HepG2 (cell line): Measurements from ENCODE around the gene RPTOR. TPM values are rescaled to one million over a fixed set of nuclear protein-coding genes. Genes with fewer than 3 reads are reported as not detected.

Source experiments
- ATAC-seq: fragments of 200-7000 bp; cut with Tn5 transposase; 3 replicates; pipeline ENCODE4 v1.9.1; 2020; ENCODE audit warnings: mild to moderate bottlenecking, moderate library complexity
- BruUV-seq: library from RNA; stranded (reverse); fragments of 400-500 nt; replicated peaks from 2 replicates; lab custom pipeline; 2021; lab: Mats Ljungman, UMichigan
- CTCF ChIA-PET: fragments of 300-600 bp; formaldehyde crosslinking; extraction: SDS; loops from one replicate; lab custom pipeline; 2021; ENCODE audit warnings: low total read pairs, inconsistent platforms, low intra/inter-chr PET ratio; lab: Yijun Ruan, JAX
- POLR2A ChIA-PET: fragments of 350-600 bp; sonication (Branson Sonifier 250); formaldehyde crosslinking; loops from one replicate; lab custom pipeline; 2020; ENCODE audit warnings: antibody characterized with exemption, inconsistent platforms; lab: Yijun Ruan, JAX
- DNase-seq: peaks from one replicate; pipeline ENCODE4 v3.0.0-alpha.2; 2015; ENCODE audit warnings: low spot score
- FAIRE-seq: peaks from 3 replicates; lab custom pipeline; 2011; peaks lifted over from hg19 to GRCh38; lab: Jason Lieb, UNC
- H2AFZ ChIP-seq: one replicate; pipeline ENCODE4 v1.6.1; 2011; ENCODE audit warnings: low read length, inconsistent platforms
- H3K27ac ChIP-seq: fragments of 300-600 bp; 3 replicates; pipeline ENCODE4 v1.8.0; 2011; ENCODE audit warnings: mixed run types, mild to moderate bottlenecking, mixed read lengths, low read length, inconsistent platforms; ENCODE audit not compliant: insufficient read depth; ENCODE audit errors: extremely low read length
- H3K27me3 ChIP-seq, 2 experiments: fragments of 200-600 bp in 1 of 2; 2 replicates in 1 of 2; 3 replicates in 1 of 2; pipeline versions ENCODE4 v1.6.0 to v1.8.0; 2011; ENCODE audit warnings: low read length in 2 of 2, mild to moderate bottlenecking in 2 of 2, moderate library complexity in 2 of 2, inconsistent platforms in 1 of 2; ENCODE audit not compliant: insufficient read depth in 2 of 2, control insufficient read depth in 1 of 2
- H3K36me3 ChIP-seq, 2 experiments: fragments of 200-600 bp in 1 of 2; replicated peaks in 1 of 2; 2 replicates in 1 of 2; 3 replicates in 1 of 2; pipeline versions ENCODE4 v1.5.1 to v1.8.0; 2011; ENCODE audit warnings: low read length in 2 of 2, inconsistent platforms in 1 of 2; ENCODE audit not compliant: insufficient read depth in 2 of 2, control insufficient read depth in 1 of 2
- H3K4me1 ChIP-seq: 2 replicates; pipeline ENCODE4 v1.5.1; 2012; ENCODE audit warnings: low read length, inconsistent platforms; ENCODE audit not compliant: insufficient read depth
- H3K4me2 ChIP-seq: 2 replicates; pipeline ENCODE4 v1.6.0; 2011; ENCODE audit warnings: low read depth, low read length, inconsistent platforms
- H3K4me3 ChIP-seq, 3 experiments: fragments of 200-600 bp in 1 of 3; sonication (generic), shearing (Covaris generic) in 1 of 3; replicated peaks in 1 of 3; 2 replicates each; pipeline ENCODE4 v1.5.1; 2011 to 2016; ENCODE audit warnings: low read length in 3 of 3, inconsistent platforms in 2 of 3, low read depth in 2 of 3, mild to moderate bottlenecking in 2 of 3, control low read depth in 1 of 3, mixed read lengths in 1 of 3; ENCODE audit not compliant: insufficient read depth in 1 of 3
- H3K79me2 ChIP-seq: one replicate; pipeline ENCODE4 v1.6.1; 2011; ENCODE audit warnings: low read length, inconsistent platforms; ENCODE audit not compliant: insufficient read depth
- H3K9ac ChIP-seq: 2 replicates; pipeline ENCODE4 v1.6.0; 2011; ENCODE audit warnings: mild to moderate bottlenecking, low read depth, low read length, inconsistent platforms; ENCODE audit not compliant: insufficient read depth
- H3K9me3 ChIP-seq: 2 replicates; pipeline ENCODE4 v1.5.1; 2012; ENCODE audit warnings: mild to moderate bottlenecking, low read length
- H4K20me1 ChIP-seq: 2 replicates; pipeline ENCODE4 v1.6.0; 2011; ENCODE audit warnings: inconsistent platforms, mild to moderate bottlenecking, low read length, moderate library complexity; ENCODE audit not compliant: insufficient read depth
- CREB1 ChIP-seq, 2 experiments: fragments of 450-650 bp in 1 of 2; IDR thresholded peaks; 2 replicates each; pipeline ENCODE4 v1.6.1; 2016 to 2017; ENCODE audit warnings: control low read depth in 1 of 2, mild to moderate bottlenecking in 1 of 2, missing compliant biosample characterization in 1 of 2, missing genetic modification characterization in 1 of 2
- GATAD2A ChIP-seq: IDR thresholded peaks from 2 replicates; pipeline ENCODE4 v1.6.1; 2016
- MAZ ChIP-seq, 2 experiments: sonication (generic) in 1 of 2; formaldehyde crosslinking in 1 of 2; IDR thresholded peaks; 2 replicates each; pipeline versions ENCODE4 v1.5.0 to v1.6.1; 2012 to 2020; ENCODE audit warnings: low read depth in 2 of 2, mild to moderate bottlenecking in 2 of 2, borderline replicate concordance in 1 of 2, improper control_type of control experiment in 1 of 2, low read length in 1 of 2, missing genetic modification reagents in 1 of 2, moderate library complexity in 1 of 2
- MIXL1 ChIP-seq: IDR thresholded peaks from 2 replicates; pipeline ENCODE4 v1.6.1; 2016
- ONECUT2 ChIP-seq: sonication (generic); formaldehyde crosslinking; IDR thresholded peaks from 2 replicates; pipeline ENCODE4 v1.4.0; 2020; ENCODE audit warnings: missing genetic modification reagents
- ZNF333 ChIP-seq: sonication (generic); formaldehyde crosslinking; IDR thresholded peaks from 2 replicates; pipeline ENCODE4 v1.4.0; 2020; ENCODE audit warnings: mild to moderate bottlenecking, missing genetic modification reagents, borderline replicate concordance
- ZNF772 ChIP-seq: sonication (generic); formaldehyde crosslinking; IDR thresholded peaks from 2 replicates; pipeline ENCODE4 v1.5.0; 2020; ENCODE audit warnings: mild to moderate bottlenecking, missing genetic modification reagents
- WGBS: methylation state at CpG from one replicate; pipeline ENCODE4 v1.1.6; 2017; ENCODE audit warnings: low lambda C conversion rate; 5-methylcytosine and 5-hydroxymethylcytosine counted together
- in situ Hi-C: cut with HindIII; loops from 2 replicates; pipeline ENCODE4 v1.10.0; 2017; ENCODE audit warnings: low pct_unique_long_range_greater_than_20kb; ENCODE audit not compliant: extremely low pct_ligation_motif_present
- intact Hi-C: fragments of 100-400 bp; cut with micrococcal nuclease; formaldehyde crosslinking; loops from one replicate; pipeline ENCODE4 v1.10.0; 2022; ENCODE audit not compliant: unreplicated experiment
- polyA plus RNA-seq, 8 experiments: library from polyadenylated mRNA; depleted of rRNA in 3 of 8; stranded (reverse) in 7 of 8; unstranded in 1 of 8; fragments of >200 nt; fragmentation: Illumina TruSeq in 4 of 8; extraction: Trizol in 4 of 8; gene quantifications; 2 replicates each; pipeline versions ENCODE4 v1.2.1 to v1.2.3, GENCODE V29; 2011 to 2016; ENCODE audit warnings: low read depth in 4 of 8, missing spikeins in 1 of 8, mixed read lengths in 1 of 8; ENCODE audit not compliant: insufficient read depth in 1 of 8
- total RNA-seq, 5 experiments: library from RNA; depleted of rRNA; stranded (reverse); fragments of >200 nt; fragmentation: Illumina TruSeq; extraction: Trizol; gene quantifications; 2 replicates each; pipeline ENCODE4 v1.2.3, GENCODE V29; 2016; ENCODE audit warnings: low read depth in 1 of 5
- TF ChIP-seq, protein P1 (sequence below): sonication (generic); formaldehyde crosslinking; IDR thresholded peaks from 2 replicates; pipeline ENCODE4 v1.4.0; 2020; ENCODE audit warnings: missing genetic modification reagents, mild to moderate bottlenecking, borderline replicate concordance

The RPTOR gene
- total and polyA plus RNA-seq, 2 of the 13 experiments (the other 11 are each of a cell fraction or from before 2014, with no cell fraction given) = 6.6 to 25.3 TPM

DNA sequence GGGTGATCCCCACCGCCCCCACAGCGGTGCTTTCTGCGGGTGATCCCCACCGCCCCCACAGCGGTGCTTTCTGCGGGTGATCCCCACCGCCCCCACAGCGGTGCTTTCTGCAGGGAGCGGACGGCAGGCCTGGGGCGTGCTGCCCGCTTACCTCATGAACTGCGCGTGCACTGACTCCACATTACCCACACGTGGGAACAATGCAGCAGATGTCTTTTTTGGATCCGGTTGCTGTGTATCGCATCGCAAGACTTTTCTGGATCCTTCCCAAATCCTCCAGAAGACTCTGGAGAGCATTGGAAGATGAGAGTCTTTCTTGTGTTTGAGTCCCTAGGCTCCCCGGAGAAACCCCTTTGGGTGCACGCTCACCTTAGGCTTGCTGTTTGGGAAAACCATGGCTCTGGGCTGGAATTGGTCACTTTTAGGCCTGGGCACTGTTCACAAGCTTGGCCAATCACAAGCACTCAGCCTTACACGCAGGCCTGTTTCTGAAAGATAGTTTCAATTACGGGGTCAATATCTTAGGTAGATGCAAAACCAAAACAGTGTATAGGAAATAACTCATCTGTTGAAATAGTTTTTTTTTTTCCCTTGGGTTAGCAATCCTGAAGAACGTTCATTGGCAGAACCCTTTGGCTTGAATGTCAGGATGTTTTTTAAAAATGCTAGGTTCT, 201.8 kb downstream of the RPTOR start:
- TF ChIP-seq GATAD2A (CRISPR knock-in tag) = no peak
- TF ChIP-seq ZNF333 (CRISPR knock-in tag) = no peak
- DNase-seq = no peak
- no peak overlapping the region for H3K9ac ChIP-seq
- no peak for ATAC-seq
- no peaks in the 10 kb centered on the region for H4K20me1 ChIP-seq
- no peaks in the 10 kb centered on the region for H3K27me3 ChIP-seq
- H3K36me3 ChIP-seq = peaks cover 12 to 14% of the 10 kb centered on the region in 2 experiments; a peak in 4 of 5 replicates
- FAIRE-seq = no peak
- no peak overlapping the region for H3K27ac ChIP-seq
- intact Hi-C loops (no loop called here), in situ Hi-C loops (no loop called here)
- POLR2A ChIA-PET = no interaction called here
- BruUV-seq = no TSS peak
- H3K4me1 ChIP-seq = peaks cover 4% of the 10 kb centered on the region; the same call in 1 of the 2 replicates
- H3K4me3 ChIP-seq = no peak overlapping the region
- WGBS = 97% methylated on average over 23 of the region's 23 CpGs
- H3K79me2 ChIP-seq = no peaks in the 10 kb centered on the region
- H2AFZ ChIP-seq = no peak overlapping the region
- H3K4me2 ChIP-seq = no peak overlapping the region
- CTCF ChIA-PET = no interaction called here
- H3K9me3 ChIP-seq = peaks cover 5% of the 10 kb centered on the region; the same call in 1 of the 2 replicates

DNA sequence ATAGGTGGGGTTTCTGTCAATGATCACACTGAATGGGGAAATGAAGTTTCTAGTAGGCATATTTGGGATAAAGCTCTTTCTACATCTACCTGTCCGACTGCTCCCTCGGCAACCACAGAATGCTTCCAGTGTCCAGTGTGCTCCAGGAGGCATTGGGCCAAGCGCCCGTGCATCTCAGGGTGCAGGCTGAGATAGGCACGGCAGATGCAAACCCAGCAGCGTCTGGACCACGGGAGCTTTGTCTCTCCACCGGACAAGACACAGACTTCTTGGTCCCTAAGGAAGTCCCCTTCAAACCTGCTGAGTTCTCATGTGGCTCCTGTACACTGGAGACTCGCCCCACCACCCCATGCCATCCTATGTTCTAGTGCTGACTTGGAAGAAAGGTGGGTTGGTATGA, 202.8 kb downstream of the RPTOR start:
- no peaks in the 10 kb centered on the region for H3K79me2 ChIP-seq
- DNase-seq (no peak), ATAC-seq (no peak), FAIRE-seq (no peak)
- CTCF ChIA-PET = no interaction called here
- no peak overlapping the region for H3K9ac ChIP-seq
- in situ Hi-C loops (no loop called here), intact Hi-C loops (no loop called here)
- no peaks in the 10 kb centered on the region for H3K27me3 ChIP-seq
- no peak overlapping the region for H3K27ac ChIP-seq
- peaks cover 9% of the 10 kb centered on the region; the same call in 1 of the 2 replicates for H3K4me1 ChIP-seq
- H3K4me3 ChIP-seq = no peak overlapping the region
- 0 out of 2 replicates have a peak, but pooled peaks cover 5% of the 10 kb centered on the region for H4K20me1 ChIP-seq
- no peak overlapping the region for H2AFZ ChIP-seq
- no TSS peak for BruUV-seq
- TF ChIP-seq ONECUT2 (CRISPR knock-in tag) (no peak), ZNF772 (CRISPR knock-in tag) (no peak), MIXL1 (CRISPR knock-in tag) (no peak), CREB1 (IDR thresholded peaks at IDR 0.05) (no peak), CREB1 (CRISPR knock-in tag; IDR thresholded peaks at IDR 0.05) (no peak), MAZ (IDR thresholded peaks at IDR 0.05; ENCODE audit: borderline replicate concordance, low read depth, low read length) (no peak), MAZ (CRISPR knock-in tag; IDR thresholded peaks at IDR 0.05; ENCODE audit: low read depth) (no peak)
- TF ChIP-seq, protein P1, sequence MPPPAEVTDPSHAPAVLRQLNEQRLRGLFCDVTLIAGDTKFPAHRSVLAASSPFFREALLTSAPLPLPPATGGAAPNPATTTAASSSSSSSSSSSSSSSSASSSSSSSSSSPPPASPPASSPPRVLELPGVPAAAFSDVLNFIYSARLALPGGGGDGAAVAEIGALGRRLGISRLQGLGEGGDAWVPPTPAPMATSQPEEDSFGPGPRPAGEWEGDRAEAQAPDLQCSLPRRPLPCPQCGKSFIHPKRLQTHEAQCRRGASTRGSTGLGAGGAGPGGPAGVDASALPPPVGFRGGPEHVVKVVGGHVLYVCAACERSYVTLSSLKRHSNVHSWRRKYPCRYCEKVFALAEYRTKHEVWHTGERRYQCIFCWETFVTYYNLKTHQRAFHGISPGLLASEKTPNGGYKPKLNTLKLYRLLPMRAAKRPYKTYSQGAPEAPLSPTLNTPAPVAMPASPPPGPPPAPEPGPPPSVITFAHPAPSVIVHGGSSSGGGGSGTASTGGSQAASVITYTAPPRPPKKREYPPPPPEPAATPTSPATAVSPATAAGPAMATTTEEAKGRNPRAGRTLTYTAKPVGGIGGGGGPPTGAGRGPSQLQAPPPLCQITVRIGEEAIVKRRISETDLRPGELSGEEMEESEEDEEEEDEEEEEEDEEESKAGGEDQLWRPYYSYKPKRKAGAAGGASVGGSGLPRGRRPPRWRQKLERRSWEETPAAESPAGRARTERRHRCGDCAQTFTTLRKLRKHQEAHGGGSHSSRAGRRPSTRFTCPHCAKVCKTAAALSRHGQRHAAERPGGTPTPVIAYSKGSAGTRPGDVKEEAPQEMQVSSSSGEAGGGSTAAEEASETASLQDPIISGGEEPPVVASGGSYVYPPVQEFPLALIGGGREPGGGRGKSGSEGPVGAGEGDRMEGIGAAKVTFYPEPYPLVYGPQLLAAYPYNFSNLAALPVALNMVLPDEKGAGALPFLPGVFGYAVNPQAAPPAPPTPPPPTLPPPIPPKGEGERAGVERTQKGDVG (CRISPR knock-in tag) = no peak
- H3K9me3 ChIP-seq = peaks cover 5% of the 10 kb centered on the region; the same call in 1 of the 2 replicates
- no peak overlapping the region for H3K4me2 ChIP-seq
- H3K36me3 ChIP-seq = peaks cover 10 to 11% of the 10 kb centered on the region in 2 experiments; a peak in 4 of 5 replicates
- WGBS = 90% methylated on average over 8 of the region's 9 CpGs
- POLR2A ChIA-PET = no interaction called here
